Mucosa of rectum (tissue), 2 donors: ENCODE results near the gene NUDT1.

Source experiments
- H3K27ac ChIP-seq, 2 donors: one replicate each; pipeline ENCODE4 v1.7.0; 2013; ENCODE audit warnings: inconsistent platforms in 2 of 2, low read depth in 2 of 2, low read length in 2 of 2
- H3K27me3 ChIP-seq, 2 donors: one replicate each; pipeline ENCODE4 v1.7.0; 2013; ENCODE audit warnings: low read length in 2 of 2; ENCODE audit not compliant: control insufficient read depth in 2 of 2, insufficient read depth in 2 of 2
- H3K36me3 ChIP-seq, 2 donors: one replicate each; pipeline ENCODE4 v1.7.0; 2013; ENCODE audit warnings: low read length in 2 of 2; ENCODE audit not compliant: control insufficient read depth in 2 of 2, insufficient read depth in 2 of 2
- H3K4me1 ChIP-seq, 2 donors: one replicate each; pipeline ENCODE4 v1.7.0; 2013; ENCODE audit warnings: low read length in 2 of 2, mild to moderate bottlenecking in 1 of 2; ENCODE audit not compliant: control insufficient read depth in 2 of 2, insufficient read depth in 2 of 2
- H3K4me3 ChIP-seq, 2 donors: one replicate each; pipeline ENCODE4 v1.7.0; 2013; ENCODE audit warnings: low read length in 2 of 2
- H3K9ac ChIP-seq, 2 donors: one replicate each; pipeline ENCODE4 v1.7.0; 2013; ENCODE audit warnings: low read length in 2 of 2, low read depth in 1 of 2, mild to moderate bottlenecking in 1 of 2
- H3K9me3 ChIP-seq, 2 donors: one replicate each; pipeline ENCODE4 v1.7.0; 2013; ENCODE audit warnings: low read length in 2 of 2; ENCODE audit not compliant: control insufficient read depth in 2 of 2
- donor health status: healthy.
- donor health status: Normal muscosa, but diverticular disease.

Gene NUDT1

GRCh38 chr7:2255145-2256139, 13.4 kb downstream of the NUDT1 start:
- peaks cover 8 to 14% of the 10 kb centered on the region in 2 donors for H3K36me3 ChIP-seq
- no peak overlapping the region for H3K9ac ChIP-seq
- no peak overlapping the region for H3K4me3 ChIP-seq
- no peaks in the 10 kb centered on the region for H3K27me3 ChIP-seq
- H3K9me3 ChIP-seq, result no peaks in the 10 kb centered on the region
- no peak overlapping the region for H3K27ac ChIP-seq
- no peaks in the 10 kb centered on the region for H3K4me1 ChIP-seq

- no peaks in the 10 kb centered on the region for H3K4me1 ChIP-seq
These were observed 14.4 kb downstream of the NUDT1 start for GRCh38 chr7:2256306-2257045.

GRCh38 chr7:2257046-2257551, 15.1 kb downstream of the NUDT1 start:
- Histone ChIP-seq H3K9ac (no peak overlapping the region), H3K36me3 (peaks cover 8 to 14% of the 10 kb centered on the region in 2 donors), H3K4me1 (no peaks in the 10 kb centered on the region), H3K27ac (no peak overlapping the region), H3K4me3 (no peak overlapping the region), H3K27me3 (no peaks in the 10 kb centered on the region), H3K9me3 (no peaks in the 10 kb centered on the region)

More at GRCh38 chr7:2256306-2257045, 14.4 kb downstream of the NUDT1 start:
- Histone ChIP-seq H3K27ac (no peak overlapping the region), H3K27me3 (no peaks in the 10 kb centered on the region), H3K4me3 (no peak overlapping the region), H3K9ac (no peak overlapping the region), H3K9me3 (no peaks in the 10 kb centered on the region), H3K36me3 (peaks cover 8 to 14% of the 10 kb centered on the region in 2 donors)

- H3K4me3 ChIP-seq, result no peak overlapping the region
- no peaks in the 10 kb centered on the region for H3K27me3 ChIP-seq
- no peak overlapping the region for H3K27ac ChIP-seq
- no peaks in the 10 kb centered on the region for H3K4me1 ChIP-seq
- no peak overlapping the region for H3K9ac ChIP-seq
- no peaks in the 10 kb centered on the region for H3K9me3 ChIP-seq
- H3K36me3 ChIP-seq, result peaks cover 8 to 18% of the 10 kb centered on the region in 2 donors
These were observed 15.6 kb downstream of the NUDT1 start for GRCh38 chr7:2257651-2258050.

GRCh38 chr7:2258661-2259365, 16.8 kb downstream of the NUDT1 start:
- Histone ChIP-seq H3K4me3 (no peak overlapping the region), H3K36me3 (peaks cover 8 to 24% of the 10 kb centered on the region in 2 donors), H3K27ac (no peak overlapping the region), H3K9ac (no peak overlapping the region), H3K9me3 (no peaks in the 10 kb centered on the region), H3K27me3 (no peaks in the 10 kb centered on the region), H3K4me1 (no peaks in the 10 kb centered on the region)

GRCh38 chr7:2259480-2259879, 17.5 kb downstream of the NUDT1 start:
- Histone ChIP-seq H3K9ac (no peak overlapping the region), H3K36me3 (peaks cover 4 to 27% of the 10 kb centered on the region in 2 donors), H3K4me1 (no peaks in the 10 kb centered on the region), H3K27ac (no peak overlapping the region), H3K4me3 (no peak overlapping the region), H3K27me3 (no peaks in the 10 kb centered on the region), H3K9me3 (no peaks in the 10 kb centered on the region)

GRCh38 chr7:2260820-2261219, 18.8 kb downstream of the NUDT1 start:
- no peak overlapping the region for H3K4me3 ChIP-seq
- peaks cover 0 to 22% of the 10 kb centered on the region in 2 donors for H3K36me3 ChIP-seq
- no peak overlapping the region for H3K27ac ChIP-seq
- no peaks in the 10 kb centered on the region for H3K4me1 ChIP-seq
- H3K9me3 ChIP-seq, result no peaks in the 10 kb centered on the region
- H3K9ac ChIP-seq, result no peak overlapping the region
- H3K27me3 ChIP-seq, result no peaks in the 10 kb centered on the region

GRCh38 chr7:2261611-2262010, 19.6 kb downstream of the NUDT1 start:
- Histone ChIP-seq H3K4me3 (no peak overlapping the region), H3K36me3 (peaks cover 0 to 17% of the 10 kb centered on the region in 2 donors), H3K27me3 (no peaks in the 10 kb centered on the region), H3K9ac (no peak overlapping the region), H3K27ac (peak overlapping the region; percentile 5 to 56), H3K4me1 (no peaks in the 10 kb centered on the region), H3K9me3 (no peaks in the 10 kb centered on the region)

- no peaks in the 10 kb centered on the region for H3K27me3 ChIP-seq
- no peak overlapping the region for H3K4me3 ChIP-seq
- no peaks in the 10 kb centered on the region for H3K4me1 ChIP-seq
- no peak overlapping the region for H3K9ac ChIP-seq
- peaks cover 0 to 17% of the 10 kb centered on the region in 2 donors for H3K36me3 ChIP-seq
- H3K9me3 ChIP-seq, result no peaks in the 10 kb centered on the region
- no peak overlapping the region for H3K27ac ChIP-seq
These were observed 21.1 kb downstream of the NUDT1 start for GRCh38 chr7:2263176-2263575.
